GM12892 (cell line): ENCODE data around the gene ZNF593OS.

Experiments
- POLR2A ChIP-seq: IDR thresholded peaks from 2 replicates; pipeline ENCODE4 v1.6.1; 2011; ENCODE audit warnings: low read depth, low read length, control low read depth
- POLR2AphosphoS5 ChIP-seq: IDR thresholded peaks from 2 replicates; pipeline ENCODE4 v1.6.1; 2011; ENCODE audit warnings: low read depth, low read length, control low read depth
- TAF1 ChIP-seq: IDR thresholded peaks from 2 replicates; pipeline ENCODE4 v1.6.1; 2011; ENCODE audit warnings: low read depth, mild to moderate bottlenecking, control low read depth, low read length, borderline replicate concordance

DNA sequence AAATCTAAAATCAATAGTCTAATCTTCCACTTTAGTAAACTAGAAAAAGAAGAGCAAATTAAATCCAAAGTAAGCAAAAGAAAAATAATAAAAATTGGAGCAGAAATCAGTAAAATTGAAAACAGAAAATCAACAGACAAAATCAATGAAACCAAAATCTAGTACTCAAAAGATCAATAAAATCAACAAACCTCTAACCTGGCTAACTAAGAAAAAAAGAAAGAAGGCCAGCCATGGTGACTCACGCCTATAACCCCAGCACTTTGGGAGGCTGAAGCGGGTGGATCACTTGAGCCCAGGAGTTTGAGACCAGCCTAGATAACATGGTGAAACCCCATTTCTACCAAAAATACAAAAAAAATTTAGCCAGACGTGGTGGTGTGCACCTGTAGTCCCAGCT, 37.2 kb downstream of the ZNF593OS start:
- no peak for TF ChIP-seq POLR2A
- no peak for TF ChIP-seq TAF1
- TF ChIP-seq POLR2AphosphoS5, result no peak
